Measurements from ENCODE around the gene ASIC4. TPM values are rescaled to one million over a fixed set of nuclear protein-coding genes. Genes with fewer than 3 reads are reported as not detected.

Gene ASIC4, protein sequence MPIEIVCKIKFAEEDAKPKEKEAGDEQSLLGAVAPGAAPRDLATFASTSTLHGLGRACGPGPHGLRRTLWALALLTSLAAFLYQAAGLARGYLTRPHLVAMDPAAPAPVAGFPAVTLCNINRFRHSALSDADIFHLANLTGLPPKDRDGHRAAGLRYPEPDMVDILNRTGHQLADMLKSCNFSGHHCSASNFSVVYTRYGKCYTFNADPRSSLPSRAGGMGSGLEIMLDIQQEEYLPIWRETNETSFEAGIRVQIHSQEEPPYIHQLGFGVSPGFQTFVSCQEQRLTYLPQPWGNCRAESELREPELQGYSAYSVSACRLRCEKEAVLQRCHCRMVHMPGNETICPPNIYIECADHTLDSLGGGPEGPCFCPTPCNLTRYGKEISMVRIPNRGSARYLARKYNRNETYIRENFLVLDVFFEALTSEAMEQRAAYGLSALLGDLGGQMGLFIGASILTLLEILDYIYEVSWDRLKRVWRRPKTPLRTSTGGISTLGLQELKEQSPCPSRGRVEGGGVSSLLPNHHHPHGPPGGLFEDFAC
- under 1 TPM in 1 of 3 donors, not detected in 2; 0.09 TPM for total RNA-seq
- long read RNA-seq, donor 1: 0 reads
- long read RNA-seq, donor 2: 0 reads

DNA sequence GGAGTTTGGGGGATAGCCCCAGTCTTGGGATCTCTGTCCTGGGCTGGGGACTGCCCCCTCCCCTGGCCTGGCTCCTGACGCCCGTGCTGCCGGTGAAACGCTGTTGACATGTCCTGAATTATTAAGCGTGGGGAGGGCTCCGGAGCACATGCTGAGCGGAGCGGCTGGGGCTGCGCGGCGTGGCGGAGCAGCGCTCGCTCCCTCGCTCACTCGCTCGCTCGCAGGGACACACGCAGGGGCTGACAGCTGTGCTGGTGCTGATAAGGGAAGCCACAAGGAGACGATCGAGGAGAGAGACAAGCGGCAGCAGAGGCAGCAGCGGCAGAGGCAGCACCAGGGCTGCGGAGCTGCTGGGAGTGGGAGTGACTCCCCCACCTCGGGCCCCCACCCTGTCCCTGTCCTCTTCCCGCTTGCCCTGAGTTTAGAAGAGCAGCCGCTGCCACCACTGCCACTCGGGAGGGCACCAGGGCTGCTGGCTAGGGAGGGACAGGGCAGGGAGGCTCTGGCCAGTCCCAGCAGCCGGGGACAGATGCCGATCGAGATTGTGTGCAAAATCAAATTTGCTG is at the start of gene ASIC4:
TSS of gene ASIC4 (plus strand) at position 287 of the 566 bp plus-strand sequence. CDS start at position 530, 243 bp downstream.
- Histone ChIP-seq H3K4me1 (ENCODE audit: low read depth) (peaks cover 12% of the 10 kb centered on the region), H3K9me3 (no peaks in the 10 kb centered on the region), H3K36me3 (ENCODE audit: low read depth) (no peaks in the 10 kb centered on the region), H3K4me3 (no peak within 1 kb of the TSS)
- TF ChIP-seq, protein P1, sequence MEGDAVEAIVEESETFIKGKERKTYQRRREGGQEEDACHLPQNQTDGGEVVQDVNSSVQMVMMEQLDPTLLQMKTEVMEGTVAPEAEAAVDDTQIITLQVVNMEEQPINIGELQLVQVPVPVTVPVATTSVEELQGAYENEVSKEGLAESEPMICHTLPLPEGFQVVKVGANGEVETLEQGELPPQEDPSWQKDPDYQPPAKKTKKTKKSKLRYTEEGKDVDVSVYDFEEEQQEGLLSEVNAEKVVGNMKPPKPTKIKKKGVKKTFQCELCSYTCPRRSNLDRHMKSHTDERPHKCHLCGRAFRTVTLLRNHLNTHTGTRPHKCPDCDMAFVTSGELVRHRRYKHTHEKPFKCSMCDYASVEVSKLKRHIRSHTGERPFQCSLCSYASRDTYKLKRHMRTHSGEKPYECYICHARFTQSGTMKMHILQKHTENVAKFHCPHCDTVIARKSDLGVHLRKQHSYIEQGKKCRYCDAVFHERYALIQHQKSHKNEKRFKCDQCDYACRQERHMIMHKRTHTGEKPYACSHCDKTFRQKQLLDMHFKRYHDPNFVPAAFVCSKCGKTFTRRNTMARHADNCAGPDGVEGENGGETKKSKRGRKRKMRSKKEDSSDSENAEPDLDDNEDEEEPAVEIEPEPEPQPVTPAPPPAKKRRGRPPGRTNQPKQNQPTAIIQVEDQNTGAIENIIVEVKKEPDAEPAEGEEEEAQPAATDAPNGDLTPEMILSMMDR (IDR thresholded peaks at IDR 0.05): no peak
- DNase-seq (peak in 1 of 3 donors; percentile 46), ATAC-seq (peak; percentile 2)
- intact Hi-C loops (cut with DNase I, micrococcal nuclease): no loop called here

DNA sequence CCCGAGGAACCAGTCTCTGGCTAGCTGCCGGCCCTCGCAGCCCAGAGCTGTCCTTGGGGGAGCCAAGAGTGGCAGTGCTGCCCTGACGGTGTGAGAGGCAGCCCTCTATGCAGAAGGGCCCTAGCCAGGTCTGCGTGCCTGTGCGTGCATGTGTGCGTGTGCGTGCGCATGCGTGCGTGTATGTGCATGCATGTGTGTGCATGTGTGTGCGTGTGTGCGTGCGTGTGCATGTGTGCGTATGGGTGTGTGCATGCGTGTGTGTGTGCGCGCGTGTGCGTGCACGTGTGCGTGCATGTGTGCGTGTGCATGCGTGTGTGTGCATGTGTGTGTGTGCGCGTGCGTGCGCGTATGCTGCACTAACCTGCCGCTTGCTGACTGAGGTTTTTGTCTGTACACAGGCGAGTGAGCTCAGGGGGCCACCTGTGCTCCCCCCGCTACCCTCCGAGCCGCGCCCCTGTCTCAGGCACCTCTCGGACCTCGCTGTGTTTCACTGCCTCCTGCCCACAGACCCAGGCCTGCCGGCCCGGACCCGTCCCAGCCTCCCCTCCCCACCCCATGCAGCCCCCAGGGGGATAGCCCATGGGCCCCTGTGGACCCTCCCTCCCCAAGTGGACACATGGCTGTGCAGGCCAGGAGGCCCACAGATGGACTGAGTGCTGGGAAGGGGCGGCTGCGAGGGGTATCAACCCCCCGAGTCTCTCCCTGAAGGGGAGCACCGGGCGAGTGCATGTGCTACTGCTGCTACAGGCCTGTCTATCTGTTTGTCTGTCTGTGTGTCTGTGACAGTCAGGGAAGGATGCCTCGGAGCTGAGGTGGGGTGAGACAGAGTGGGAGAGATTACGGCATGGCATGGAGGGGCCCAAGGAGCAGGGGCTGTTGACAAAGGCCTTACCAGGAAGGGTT is 48.4 kb upstream of the ASIC4 start:
- no peak for ATAC-seq
- no peaks in the 10 kb centered on the region for H3K9me3 ChIP-seq
- H3K36me3 ChIP-seq (ENCODE audit: low read depth): no peaks in the 10 kb centered on the region
- no peaks in the 10 kb centered on the region for H3K4me1 ChIP-seq (ENCODE audit: low read depth)
- peak in 1 of 3 donors; percentile 37 for DNase-seq
- intact Hi-C loops (cut with DNase I, micrococcal nuclease): no loop called here
- no peak overlapping the region for H3K4me3 ChIP-seq
- TF ChIP-seq, protein P1 (IDR thresholded peaks at IDR 0.05): no peak

DNA sequence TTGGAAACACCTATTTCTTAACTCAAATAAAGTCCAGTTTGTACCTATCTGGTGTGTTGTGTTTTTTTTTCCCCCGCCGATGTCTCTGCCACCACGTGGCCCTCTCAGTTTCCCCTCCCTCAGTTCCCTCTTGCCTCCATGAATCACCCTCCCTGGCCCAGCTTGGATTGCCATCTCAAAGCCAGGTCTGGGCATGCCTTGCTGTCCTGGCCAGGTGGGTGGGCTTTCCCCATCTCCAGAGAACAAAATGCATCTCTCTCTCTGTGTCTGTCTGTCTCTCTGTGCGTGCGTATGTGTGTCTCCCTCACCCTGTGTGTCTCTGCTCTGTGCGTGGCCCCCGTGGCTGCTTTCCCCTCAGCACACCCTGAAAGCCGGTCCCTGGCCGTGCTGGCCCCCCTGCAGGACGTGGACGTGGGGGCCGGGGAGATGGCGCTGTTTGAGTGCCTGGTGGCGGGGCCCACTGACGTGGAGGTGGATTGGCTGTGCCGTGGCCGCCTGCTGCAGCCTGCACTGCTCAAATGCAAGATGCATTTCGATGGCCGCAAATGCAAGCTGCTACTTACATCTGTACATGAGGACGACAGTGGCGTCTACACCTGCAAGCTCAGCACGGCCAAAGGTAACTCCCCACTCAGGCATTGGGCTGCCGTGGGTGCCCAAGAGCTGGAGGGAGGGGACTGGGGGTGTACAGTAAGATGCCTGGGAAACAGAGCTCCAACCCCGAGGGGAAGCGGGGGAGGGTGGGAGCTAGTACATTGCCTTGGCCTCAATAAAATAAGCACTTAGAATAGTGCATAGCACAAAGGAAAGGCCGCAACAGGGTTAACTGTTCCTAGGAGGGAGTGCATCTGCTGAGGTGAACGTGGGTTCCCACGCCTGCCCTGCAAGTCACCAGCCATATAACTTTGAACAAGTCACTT is 47.2 kb upstream of the ASIC4 start:
- H3K4me1 ChIP-seq (ENCODE audit: low read depth): no peaks in the 10 kb centered on the region

DNA sequence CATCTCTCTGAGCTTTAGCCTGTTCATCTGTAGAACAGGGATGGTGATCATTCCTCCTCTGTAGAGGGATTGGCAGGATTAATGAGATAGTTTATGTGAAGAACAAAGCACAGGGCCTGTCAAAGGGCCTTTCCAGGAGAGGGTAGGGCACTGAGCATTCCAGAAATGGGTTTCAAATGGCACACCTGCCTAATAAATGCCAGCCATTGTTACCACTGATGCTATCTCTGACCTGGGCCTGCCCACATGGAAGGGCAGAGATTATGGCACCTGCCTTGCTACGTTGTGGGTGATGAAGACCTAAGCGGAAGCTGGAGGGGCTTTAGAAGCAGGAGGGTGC is 46.6 kb upstream of the ASIC4 start:
- H3K9me3 ChIP-seq: no peaks in the 10 kb centered on the region
- no peaks in the 10 kb centered on the region for H3K4me1 ChIP-seq (ENCODE audit: low read depth)
- no peak for ATAC-seq
- intact Hi-C loops (cut with DNase I, micrococcal nuclease): no loop called here
- DNase-seq: no peak
- TF ChIP-seq, protein P1 (IDR thresholded peaks at IDR 0.05): no peak
- H3K4me3 ChIP-seq: no peak overlapping the region
- H3K36me3 ChIP-seq (ENCODE audit: low read depth): no peaks in the 10 kb centered on the region

More for the DNA sequence above, 47.2 kb upstream of the ASIC4 start:
- no peaks in the 10 kb centered on the region for H3K36me3 ChIP-seq (ENCODE audit: low read depth)
- DNase-seq (peak in 1 of 3 donors; percentile 44), ATAC-seq (no peak)
- intact Hi-C loops (cut with DNase I, micrococcal nuclease): no loop called here
- TF ChIP-seq, protein P1 (IDR thresholded peaks at IDR 0.05): no peak
- no peaks in the 10 kb centered on the region for H3K9me3 ChIP-seq
- no peak overlapping the region for H3K4me3 ChIP-seq
